C4-2B (cell line): Measurements from ENCODE around the gene RSPH6A.

ENCODE experiments used
- ZFX ChIP-seq: fragments of 450-650 bp; IDR thresholded peaks from 2 replicates; pipeline ENCODE4 v1.6.1; 2017
- TF ChIP-seq, protein P1 (sequence below): fragments of 450-650 bp; conservative IDR thresholded peaks from 2 replicates; pipeline ENCODE4 v1.5.1; 2017; ENCODE audit warnings: mild to moderate bottlenecking

DNA sequence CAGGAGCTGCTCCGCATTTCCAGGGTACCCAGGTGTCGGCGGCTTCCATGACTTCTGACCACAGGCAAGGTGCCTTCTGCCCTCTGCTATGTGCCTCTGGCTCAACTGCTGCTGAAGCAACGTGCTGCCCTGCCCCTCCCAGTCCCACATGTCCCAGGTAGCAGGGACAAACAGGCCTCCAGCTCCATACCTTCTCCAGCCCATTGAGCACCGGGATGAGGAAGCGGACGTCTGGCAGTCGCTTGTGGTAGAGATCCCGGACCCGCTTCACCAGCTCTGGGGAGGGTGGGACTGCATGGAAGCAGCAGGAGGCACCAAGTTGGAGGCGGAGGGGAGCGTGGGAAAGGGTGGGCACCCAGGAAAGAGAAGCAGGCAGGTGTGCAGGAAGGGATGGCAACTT, 8.1 kb upstream of the RSPH6A start:
- TF ChIP-seq, protein P1, sequence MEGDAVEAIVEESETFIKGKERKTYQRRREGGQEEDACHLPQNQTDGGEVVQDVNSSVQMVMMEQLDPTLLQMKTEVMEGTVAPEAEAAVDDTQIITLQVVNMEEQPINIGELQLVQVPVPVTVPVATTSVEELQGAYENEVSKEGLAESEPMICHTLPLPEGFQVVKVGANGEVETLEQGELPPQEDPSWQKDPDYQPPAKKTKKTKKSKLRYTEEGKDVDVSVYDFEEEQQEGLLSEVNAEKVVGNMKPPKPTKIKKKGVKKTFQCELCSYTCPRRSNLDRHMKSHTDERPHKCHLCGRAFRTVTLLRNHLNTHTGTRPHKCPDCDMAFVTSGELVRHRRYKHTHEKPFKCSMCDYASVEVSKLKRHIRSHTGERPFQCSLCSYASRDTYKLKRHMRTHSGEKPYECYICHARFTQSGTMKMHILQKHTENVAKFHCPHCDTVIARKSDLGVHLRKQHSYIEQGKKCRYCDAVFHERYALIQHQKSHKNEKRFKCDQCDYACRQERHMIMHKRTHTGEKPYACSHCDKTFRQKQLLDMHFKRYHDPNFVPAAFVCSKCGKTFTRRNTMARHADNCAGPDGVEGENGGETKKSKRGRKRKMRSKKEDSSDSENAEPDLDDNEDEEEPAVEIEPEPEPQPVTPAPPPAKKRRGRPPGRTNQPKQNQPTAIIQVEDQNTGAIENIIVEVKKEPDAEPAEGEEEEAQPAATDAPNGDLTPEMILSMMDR, result no peak
- TF ChIP-seq ZFX, result no peak
